ENCODE data around the gene AKR1D1. TPM values are rescaled to one million over a fixed set of nuclear protein-coding genes. Genes with fewer than 3 reads are reported as not detected.

Gene AKR1D1
- total and polyA plus RNA-seq, 10 of the 15 experiments (the other 5 are each of a cell fraction or from before 2014, with no cell fraction given): 0.09 to 0.34 TPM; not detected in 8

DNA sequence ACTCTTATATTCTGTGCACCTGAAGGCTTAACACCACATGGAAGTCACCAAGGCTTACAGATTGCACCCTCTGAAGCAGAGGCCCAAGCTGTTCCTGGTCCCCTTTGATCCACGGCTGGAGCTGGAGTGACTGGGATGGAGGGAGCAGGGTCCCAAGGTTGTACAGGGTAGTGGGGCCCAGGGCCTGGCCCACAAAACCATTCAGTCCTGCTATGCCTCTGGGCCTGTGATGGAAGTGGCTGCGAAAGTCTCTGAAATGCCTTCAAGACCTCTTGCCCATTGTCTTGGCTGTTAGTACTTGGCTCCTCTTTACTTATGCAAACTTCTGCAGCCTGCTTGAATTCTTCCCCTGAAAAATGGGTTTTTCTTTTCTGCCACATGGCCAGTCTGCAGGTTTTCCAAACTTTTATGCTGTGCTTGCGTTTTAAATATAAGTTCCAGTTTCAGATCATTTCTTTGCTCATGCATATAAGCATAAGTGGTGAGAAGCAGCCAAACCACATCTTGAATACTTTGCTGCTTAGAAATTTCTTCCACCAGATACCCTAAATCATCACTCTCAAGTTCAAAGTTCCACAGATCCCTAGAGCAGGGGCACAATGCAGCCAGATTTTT is 53.4 kb downstream of the AKR1D1 start:
- H3K4me2 ChIP-seq (ENCODE audit: control insufficient read depth, insufficient read depth): no peak overlapping the region
- peaks cover 7% of the 10 kb centered on the region for H3K4me1 ChIP-seq (ENCODE audit: control insufficient read depth, insufficient read depth, low read length)
- no peaks in the 10 kb centered on the region for H3K79me2 ChIP-seq (ENCODE audit: control insufficient read depth, insufficient read depth, low read length)
- no TSS peak for BruUV-seq (replicated peaks)
- 48% methylated on average over 3 of the region's 3 CpGs for WGBS (ENCODE audit: insufficient coverage, insufficient replicate concordance, low lambda C conversion rate, missing lambda C conversion rate)
- H3K9ac ChIP-seq (ENCODE audit: control insufficient read depth, insufficient read depth, low read length): no peak overlapping the region
- intact Hi-C loops (cut with micrococcal nuclease; ENCODE audit: unreplicated experiment): no loop called here
- no peak overlapping the region for H2AFZ ChIP-seq (ENCODE audit: control insufficient read depth, low read depth, low read length)
- DNase-seq (ENCODE audit: low read depth, low spot score) (no peak), ATAC-seq (no peak), FAIRE-seq (no peak)
- no peaks in the 10 kb centered on the region for H3K27me3 ChIP-seq (replicated peaks in 1 of 2; ENCODE audit: control insufficient read depth in 2 of 2, insufficient read depth in 2 of 2, low read length in 1 of 2)
- ChIA-PET CTCF (no interaction called here), SMC1A (ENCODE audit: uncharacterized antibody, unreplicated experiment) (no interaction called here), POLR2A (no interaction called here), RAD21 (ENCODE audit: unreplicated experiment) (no interaction called here)
- H4K20me1 ChIP-seq (ENCODE audit: control insufficient read depth, insufficient read depth): no peaks in the 10 kb centered on the region
- no peaks in the 10 kb centered on the region for H3K36me3 ChIP-seq (ENCODE audit: control insufficient read depth in 2 of 2, insufficient read depth in 2 of 2, low read length in 1 of 2)
- in situ Hi-C loops (cut with MboI): no loop called here
- no peaks in the 10 kb centered on the region; the same call in 2 of the 3 replicates for H3K9me3 ChIP-seq (replicated peaks; ENCODE audit: control insufficient read depth, insufficient read depth, low read length)
- H3K4me3 ChIP-seq: no peak overlapping the region
- H3K27ac ChIP-seq (ENCODE audit: control insufficient read depth, insufficient read depth): no peak overlapping the region
- TF ChIP-seq RELA (IDR thresholded peaks at IDR 0.05; ENCODE audit: borderline replicate concordance, partially characterized antibody) (no peak), EED (IDR thresholded peaks at IDR 0.05; ENCODE audit: low read depth) (no peak), TBL1XR1 (IDR thresholded peaks at IDR 0.05; ENCODE audit: low read depth, low read length) (no peak), MTA2 (IDR thresholded peaks at IDR 0.05; ENCODE audit: low read depth) (no peak), ATF7 (IDR thresholded peaks at IDR 0.05; ENCODE audit: low read depth) (no peak), PAX5 (IDR thresholded peaks at IDR 0.05; ENCODE audit: borderline replicate concordance, low read depth, low read length) (no peak), NFXL1 (IDR thresholded peaks at IDR 0.05; ENCODE audit: borderline replicate concordance) (no peak), POLR2AphosphoS5 (IDR thresholded peaks at IDR 0.05; ENCODE audit: low read length) (no peak), MYB (IDR thresholded peaks at IDR 0.05; ENCODE audit: borderline replicate concordance, low read depth, low read length) (no peak), MEF2B (IDR thresholded peaks at IDR 0.05; ENCODE audit: partially characterized antibody, poor library complexity, severe bottlenecking) (no peak), CREM (IDR thresholded peaks at IDR 0.05; ENCODE audit: low read depth) (no peak), ETV6 (conservative IDR thresholded peaks at IDR 0.05 in 1 of 2, IDR thresholded peaks at IDR 0.05 in 1 of 2; ENCODE audit: borderline replicate concordance in 1 of 2, low read depth in 1 of 2) (no peak), MXI1 (IDR thresholded peaks at IDR 0.05; ENCODE audit: low read depth, low read length) (no peak)
- TF ChIP-seq, protein P1, sequence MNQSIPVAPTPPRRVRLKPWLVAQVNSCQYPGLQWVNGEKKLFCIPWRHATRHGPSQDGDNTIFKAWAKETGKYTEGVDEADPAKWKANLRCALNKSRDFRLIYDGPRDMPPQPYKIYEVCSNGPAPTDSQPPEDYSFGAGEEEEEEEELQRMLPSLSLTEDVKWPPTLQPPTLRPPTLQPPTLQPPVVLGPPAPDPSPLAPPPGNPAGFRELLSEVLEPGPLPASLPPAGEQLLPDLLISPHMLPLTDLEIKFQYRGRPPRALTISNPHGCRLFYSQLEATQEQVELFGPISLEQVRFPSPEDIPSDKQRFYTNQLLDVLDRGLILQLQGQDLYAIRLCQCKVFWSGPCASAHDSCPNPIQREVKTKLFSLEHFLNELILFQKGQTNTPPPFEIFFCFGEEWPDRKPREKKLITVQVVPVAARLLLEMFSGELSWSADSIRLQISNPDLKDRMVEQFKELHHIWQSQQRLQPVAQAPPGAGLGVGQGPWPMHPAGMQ (IDR thresholded peaks at IDR 0.05; ENCODE audit: borderline replicate concordance): no peak
- TF ChIP-seq, protein P2, sequence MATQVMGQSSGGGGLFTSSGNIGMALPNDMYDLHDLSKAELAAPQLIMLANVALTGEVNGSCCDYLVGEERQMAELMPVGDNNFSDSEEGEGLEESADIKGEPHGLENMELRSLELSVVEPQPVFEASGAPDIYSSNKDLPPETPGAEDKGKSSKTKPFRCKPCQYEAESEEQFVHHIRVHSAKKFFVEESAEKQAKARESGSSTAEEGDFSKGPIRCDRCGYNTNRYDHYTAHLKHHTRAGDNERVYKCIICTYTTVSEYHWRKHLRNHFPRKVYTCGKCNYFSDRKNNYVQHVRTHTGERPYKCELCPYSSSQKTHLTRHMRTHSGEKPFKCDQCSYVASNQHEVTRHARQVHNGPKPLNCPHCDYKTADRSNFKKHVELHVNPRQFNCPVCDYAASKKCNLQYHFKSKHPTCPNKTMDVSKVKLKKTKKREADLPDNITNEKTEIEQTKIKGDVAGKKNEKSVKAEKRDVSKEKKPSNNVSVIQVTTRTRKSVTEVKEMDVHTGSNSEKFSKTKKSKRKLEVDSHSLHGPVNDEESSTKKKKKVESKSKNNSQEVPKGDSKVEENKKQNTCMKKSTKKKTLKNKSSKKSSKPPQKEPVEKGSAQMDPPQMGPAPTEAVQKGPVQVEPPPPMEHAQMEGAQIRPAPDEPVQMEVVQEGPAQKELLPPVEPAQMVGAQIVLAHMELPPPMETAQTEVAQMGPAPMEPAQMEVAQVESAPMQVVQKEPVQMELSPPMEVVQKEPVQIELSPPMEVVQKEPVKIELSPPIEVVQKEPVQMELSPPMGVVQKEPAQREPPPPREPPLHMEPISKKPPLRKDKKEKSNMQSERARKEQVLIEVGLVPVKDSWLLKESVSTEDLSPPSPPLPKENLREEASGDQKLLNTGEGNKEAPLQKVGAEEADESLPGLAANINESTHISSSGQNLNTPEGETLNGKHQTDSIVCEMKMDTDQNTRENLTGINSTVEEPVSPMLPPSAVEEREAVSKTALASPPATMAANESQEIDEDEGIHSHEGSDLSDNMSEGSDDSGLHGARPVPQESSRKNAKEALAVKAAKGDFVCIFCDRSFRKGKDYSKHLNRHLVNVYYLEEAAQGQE (IDR thresholded peaks at IDR 0.05; ENCODE audit: low read depth, low read length): no peak
- TF ChIP-seq, protein P3, sequence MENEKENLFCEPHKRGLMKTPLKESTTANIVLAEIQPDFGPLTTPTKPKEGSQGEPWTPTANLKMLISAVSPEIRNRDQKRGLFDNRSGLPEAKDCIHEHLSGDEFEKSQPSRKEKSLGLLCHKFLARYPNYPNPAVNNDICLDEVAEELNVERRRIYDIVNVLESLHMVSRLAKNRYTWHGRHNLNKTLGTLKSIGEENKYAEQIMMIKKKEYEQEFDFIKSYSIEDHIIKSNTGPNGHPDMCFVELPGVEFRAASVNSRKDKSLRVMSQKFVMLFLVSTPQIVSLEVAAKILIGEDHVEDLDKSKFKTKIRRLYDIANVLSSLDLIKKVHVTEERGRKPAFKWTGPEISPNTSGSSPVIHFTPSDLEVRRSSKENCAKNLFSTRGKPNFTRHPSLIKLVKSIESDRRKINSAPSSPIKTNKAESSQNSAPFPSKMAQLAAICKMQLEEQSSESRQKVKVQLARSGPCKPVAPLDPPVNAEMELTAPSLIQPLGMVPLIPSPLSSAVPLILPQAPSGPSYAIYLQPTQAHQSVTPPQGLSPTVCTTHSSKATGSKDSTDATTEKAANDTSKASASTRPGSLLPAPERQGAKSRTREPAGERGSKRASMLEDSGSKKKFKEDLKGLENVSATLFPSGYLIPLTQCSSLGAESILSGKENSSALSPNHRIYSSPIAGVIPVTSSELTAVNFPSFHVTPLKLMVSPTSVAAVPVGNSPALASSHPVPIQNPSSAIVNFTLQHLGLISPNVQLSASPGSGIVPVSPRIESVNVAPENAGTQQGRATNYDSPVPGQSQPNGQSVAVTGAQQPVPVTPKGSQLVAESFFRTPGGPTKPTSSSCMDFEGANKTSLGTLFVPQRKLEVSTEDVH (IDR thresholded peaks at IDR 0.05; ENCODE audit: low read depth, partially characterized antibody): no peak

All from GM12878 (cell line).